Measurements from ENCODE around the gene TTC19. TPM values are rescaled to one million over a fixed set of nuclear protein-coding genes. Genes with fewer than 3 reads are reported as not detected.

Gene TTC19
- total and polyA plus RNA-seq, 2 of the 8 experiments (the other 6 are each of a cell fraction or from before 2014, with no cell fraction given), result 11.8 to 55.0 TPM

DNA sequence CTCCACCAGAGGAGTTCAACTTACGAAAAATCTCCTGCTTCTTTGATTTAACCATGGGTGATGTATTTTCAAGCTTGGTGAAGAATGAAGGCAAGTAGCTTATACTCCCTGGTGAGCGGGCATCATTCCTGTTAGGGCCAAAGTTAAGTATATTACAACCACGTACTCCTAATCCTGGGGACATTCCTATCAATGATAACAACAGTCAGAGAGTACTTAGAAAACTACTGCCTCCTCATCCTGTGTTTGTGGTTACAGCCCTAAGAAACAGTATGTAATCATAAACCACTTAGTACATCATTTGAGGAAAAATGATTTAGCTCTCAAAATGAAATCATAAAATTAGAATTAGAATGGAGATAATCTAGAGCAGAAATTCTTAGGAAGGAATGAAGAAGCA lies 47.3 kb downstream of the TTC19 start (continued):
- TF ChIP-seq TAF1 (IDR thresholded peaks at IDR 0.05; ENCODE audit: low read depth, low read length), result no peak

Measured in H1 (cell line).